PC-9 (cell line): ENCODE measurements around the gene TTC28. TPM values are rescaled to one million over a fixed set of nuclear protein-coding genes. Genes with fewer than 3 reads are reported as not detected.

Experiments used
- BruUV-seq: library from RNA; stranded (reverse); fragments of 400-500 nt; replicated peaks from 2 replicates; lab custom pipeline; 2021; lab: Mats Ljungman, UMichigan
- CTCF ChIA-PET: fragments of 300-600 bp; sonication (Branson Sonifier 250); formaldehyde crosslinking; loops from one replicate; lab custom pipeline; 2022; ENCODE audit warnings: antibody characterized with exemption; lab: Charles Lee
- POLR2A ChIA-PET: fragments of 300-600 bp; sonication (Branson Sonifier 250); formaldehyde crosslinking; loops from one replicate; lab custom pipeline; 2022; ENCODE audit warnings: antibody characterized with exemption; ENCODE audit not compliant: unreplicated experiment; lab: Charles Lee
- DNase-seq, 2 experiments: peaks; one replicate each; pipeline versions ENCODE4 v3.0.0 to v3.0.0-alpha.2; 2015 to 2022; ENCODE audit warnings: mixed read lengths in 1 of 2
- H2AFZ ChIP-seq: fragments of 200-600 bp; sonication (generic); 2 replicates; pipeline ENCODE4 v1.8.1; 2017; ENCODE audit warnings: antibody characterized with exemption
- H3F3A ChIP-seq: fragments of 200-600 bp; sonication (generic); 2 replicates; pipeline ENCODE4 v1.8.1; 2017; ENCODE audit warnings: antibody characterized with exemption, mild to moderate bottlenecking, low read depth; ENCODE audit not compliant: insufficient read depth
- H3K27ac ChIP-seq: fragments of 200-600 bp; sonication (generic); 2 replicates; pipeline ENCODE4 v1.6.1; 2016; ENCODE audit warnings: mixed run types
- H3K27me3 ChIP-seq: fragments of 200-600 bp; sonication (generic); 2 replicates; pipeline ENCODE4 v1.6.1; 2016; ENCODE audit warnings: low read depth, mixed run types; ENCODE audit not compliant: insufficient read depth
- H3K36me3 ChIP-seq: fragments of 200-600 bp; sonication (generic); 2 replicates; pipeline ENCODE4 v1.6.1; 2016; ENCODE audit warnings: low read depth, mixed run types
- H3K4me1 ChIP-seq: fragments of 200-600 bp; sonication (generic); replicated peaks from 2 replicates; pipeline ENCODE4 v1.6.1; 2016; ENCODE audit warnings: mixed run types; ENCODE audit not compliant: insufficient read depth
- H3K4me2 ChIP-seq: fragments of 200-600 bp; sonication (generic); 2 replicates; pipeline ENCODE4 v1.6.1; 2017; ENCODE audit warnings: mixed run types
- H3K4me3 ChIP-seq: fragments of 200-600 bp; sonication (generic); 2 replicates; pipeline ENCODE4 v1.6.1; 2016; ENCODE audit warnings: mixed run types
- H3K79me2 ChIP-seq: fragments of 200-600 bp; sonication (generic); 2 replicates; pipeline ENCODE4 v1.6.1; 2017; ENCODE audit warnings: low read depth, mixed run types
- H3K9me2 ChIP-seq: fragments of 200-600 bp; sonication (generic); 2 replicates; pipeline ENCODE4 v1.8.1; 2017; ENCODE audit warnings: mild to moderate bottlenecking; ENCODE audit not compliant: insufficient read depth
- H3K9me3 ChIP-seq: fragments of 200-600 bp; sonication (generic); 2 replicates; pipeline ENCODE4 v1.8.1; 2016; ENCODE audit warnings: low read depth; ENCODE audit not compliant: insufficient read depth
- H4K20me1 ChIP-seq: fragments of 200-600 bp; sonication (generic); 2 replicates; pipeline ENCODE4 v1.8.1; 2017; ENCODE audit not compliant: insufficient read depth
- EZH2 ChIP-seq: fragments of 200-600 bp; sonication (generic); IDR thresholded peaks from 2 replicates; pipeline ENCODE4 v1.8.0; 2017; ENCODE audit warnings: antibody characterized with exemption, low read depth
- intact Hi-C: fragments of 100-400 bp; cut with micrococcal nuclease; formaldehyde crosslinking; loops from one replicate; pipeline ENCODE4 v1.10.0; 2022; ENCODE audit not compliant: unreplicated experiment
- total RNA-seq: library from RNA; stranded (reverse); gene quantifications from 2 replicates; pipeline ENCODE4 v1.2.3, GENCODE V29; 2021
- TF ChIP-seq, protein P1 (sequence below): fragments of 200-600 bp; sonication (generic); conservative IDR thresholded peaks from 2 replicates; pipeline ENCODE4 v1.6.1; 2017; ENCODE audit warnings: mixed run types, antibody characterized with exemption, mild to moderate bottlenecking, moderate library complexity

Gene TTC28
- total RNA-seq, 1 experiment from 2014 or later: 6.7 TPM

DNA sequence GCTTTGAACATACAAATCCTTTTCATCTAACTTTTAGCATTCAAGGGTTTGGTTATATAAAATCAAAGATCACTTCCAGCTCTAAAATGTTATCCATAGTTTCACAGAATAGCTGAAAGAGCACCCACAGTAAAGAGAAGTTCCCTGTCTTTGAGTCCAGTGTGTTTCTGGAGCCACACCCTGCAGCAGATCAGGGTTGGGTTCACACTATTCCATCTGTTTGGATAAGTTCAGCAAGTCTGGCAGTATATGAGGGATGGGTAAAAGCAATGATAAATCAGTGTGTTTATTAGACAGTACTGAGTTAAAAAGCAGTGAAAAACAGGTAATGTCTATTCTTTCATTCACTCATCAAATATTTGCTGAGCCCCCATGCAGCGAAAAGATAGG lies 624.8 kb downstream of the TTC28 start:
- Histone ChIP-seq H3K9me3 (no peaks in the 10 kb centered on the region), H2AFZ (no peak overlapping the region), H3K4me1 (no peaks in the 10 kb centered on the region), H3K27me3 (no peaks in the 10 kb centered on the region), H3K4me2 (no peak overlapping the region), H3K4me3 (no peak overlapping the region), H3K27ac (no peak overlapping the region), H4K20me1 (no peaks in the 10 kb centered on the region), H3K9me2 (no peaks in the 10 kb centered on the region), H3F3A (no peaks in the 10 kb centered on the region), H3K79me2 (no peaks in the 10 kb centered on the region), H3K36me3 (no peaks in the 10 kb centered on the region)
- ChIA-PET CTCF (no interaction called here), POLR2A (no interaction called here)
- no peak for DNase-seq
- intact Hi-C loops: no loop called here
- TF ChIP-seq, protein P1, sequence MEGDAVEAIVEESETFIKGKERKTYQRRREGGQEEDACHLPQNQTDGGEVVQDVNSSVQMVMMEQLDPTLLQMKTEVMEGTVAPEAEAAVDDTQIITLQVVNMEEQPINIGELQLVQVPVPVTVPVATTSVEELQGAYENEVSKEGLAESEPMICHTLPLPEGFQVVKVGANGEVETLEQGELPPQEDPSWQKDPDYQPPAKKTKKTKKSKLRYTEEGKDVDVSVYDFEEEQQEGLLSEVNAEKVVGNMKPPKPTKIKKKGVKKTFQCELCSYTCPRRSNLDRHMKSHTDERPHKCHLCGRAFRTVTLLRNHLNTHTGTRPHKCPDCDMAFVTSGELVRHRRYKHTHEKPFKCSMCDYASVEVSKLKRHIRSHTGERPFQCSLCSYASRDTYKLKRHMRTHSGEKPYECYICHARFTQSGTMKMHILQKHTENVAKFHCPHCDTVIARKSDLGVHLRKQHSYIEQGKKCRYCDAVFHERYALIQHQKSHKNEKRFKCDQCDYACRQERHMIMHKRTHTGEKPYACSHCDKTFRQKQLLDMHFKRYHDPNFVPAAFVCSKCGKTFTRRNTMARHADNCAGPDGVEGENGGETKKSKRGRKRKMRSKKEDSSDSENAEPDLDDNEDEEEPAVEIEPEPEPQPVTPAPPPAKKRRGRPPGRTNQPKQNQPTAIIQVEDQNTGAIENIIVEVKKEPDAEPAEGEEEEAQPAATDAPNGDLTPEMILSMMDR: no peak
- TF ChIP-seq EZH2: no peak
- no TSS peak for BruUV-seq

DNA sequence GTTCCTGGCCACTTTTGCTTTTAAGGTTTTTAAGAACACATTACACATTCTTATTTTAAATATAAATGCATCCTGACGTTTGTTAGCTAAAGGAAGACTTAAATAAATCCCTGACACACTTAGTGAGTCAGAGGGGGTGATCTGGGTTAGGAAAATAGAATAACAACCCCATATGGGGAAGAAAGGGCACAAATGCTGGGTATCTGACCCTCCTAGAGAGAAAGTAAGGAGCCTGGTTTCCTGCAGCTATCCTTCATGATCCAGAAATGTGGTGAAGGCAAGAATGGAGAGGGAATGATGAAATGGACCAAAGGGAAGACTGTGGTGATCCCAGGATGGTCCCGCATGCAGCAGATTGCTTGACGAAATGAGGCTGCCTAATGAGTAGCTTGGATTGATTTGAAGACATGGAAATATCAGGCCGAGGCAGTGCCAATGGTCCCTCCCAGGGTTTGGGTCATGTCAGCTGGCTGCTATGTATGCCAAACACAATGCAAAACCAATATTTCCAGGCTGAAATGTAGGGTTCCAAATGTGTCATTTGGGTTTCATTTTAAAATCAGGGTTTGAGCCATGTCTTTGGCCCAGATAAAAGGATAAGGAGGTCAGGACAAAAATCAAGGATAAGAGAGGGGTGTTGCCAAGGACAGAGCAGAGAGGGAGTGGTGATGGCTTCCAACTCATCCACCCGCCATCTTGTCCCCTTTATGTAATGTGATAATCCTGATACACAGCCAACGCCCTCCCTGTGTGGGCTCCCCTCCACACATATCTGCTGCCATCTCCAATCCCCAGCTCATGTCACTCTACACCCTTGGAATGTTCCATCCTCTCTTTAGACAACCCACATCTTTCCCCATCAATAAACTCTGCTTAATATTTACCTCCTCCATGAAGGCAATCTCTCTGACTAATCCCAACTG lies 625.5 kb downstream of the TTC28 start:
- no peak for TF ChIP-seq EZH2
- TF ChIP-seq, protein P1: no peak
- intact Hi-C loops: no loop called here
- no peaks in the 10 kb centered on the region for H3K27me3 ChIP-seq

DNA sequence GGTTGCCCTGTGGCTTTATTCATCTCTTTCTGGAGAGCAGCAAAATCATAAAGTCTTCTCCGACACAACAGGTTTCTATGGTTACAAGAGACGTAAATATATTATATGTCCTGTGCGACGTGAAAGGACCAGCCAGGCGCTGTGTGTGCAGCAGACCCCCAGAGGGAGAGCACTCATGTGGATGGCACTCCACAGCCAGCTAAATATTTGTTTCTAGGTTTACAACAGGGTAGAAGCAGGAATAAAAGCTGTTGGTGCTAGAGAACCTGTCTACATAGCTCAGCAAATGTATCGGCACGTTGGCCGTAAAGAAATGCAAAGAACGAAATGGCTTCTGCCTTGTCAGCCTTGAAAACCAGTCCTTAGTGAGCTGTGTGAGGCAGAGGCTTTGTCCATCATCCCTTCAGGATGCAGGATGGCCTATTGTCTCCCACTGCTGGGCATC lies 626.8 kb downstream of the TTC28 start:
- no peaks in the 10 kb centered on the region for H3K4me1 ChIP-seq
- no peak for TF ChIP-seq EZH2
- TF ChIP-seq, protein P1: no peak
- BruUV-seq: no TSS peak

More for the DNA sequence above, 625.5 kb downstream of the TTC28 start:
- no TSS peak for BruUV-seq
- no peak overlapping the region for H3K27ac ChIP-seq
- no peak overlapping the region for H3K4me2 ChIP-seq
- ChIA-PET CTCF (no interaction called here), POLR2A (interaction anchor here (0.6 kb wide), 2 partner anchors 481 to 483 kb away, joined by 3 read pairs; no protein-coding TSS in a partner anchor)
- no peaks in the 10 kb centered on the region for H4K20me1 ChIP-seq
- H3K79me2 ChIP-seq: no peaks in the 10 kb centered on the region
- no peaks in the 10 kb centered on the region for H3K9me3 ChIP-seq
- H3K4me3 ChIP-seq: no peak overlapping the region
- H3K9me2 ChIP-seq: no peaks in the 10 kb centered on the region
- H3K4me1 ChIP-seq: no peaks in the 10 kb centered on the region
- no peak for DNase-seq
- H3F3A ChIP-seq: no peaks in the 10 kb centered on the region
- no peaks in the 10 kb centered on the region for H3K36me3 ChIP-seq
- no peak overlapping the region for H2AFZ ChIP-seq

More for the DNA sequence above, 626.8 kb downstream of the TTC28 start:
- no peak overlapping the region for H3K27ac ChIP-seq
- no peak overlapping the region for H3K4me3 ChIP-seq
- DNase-seq: no peak
- no peaks in the 10 kb centered on the region for H3K9me2 ChIP-seq
- POLR2A ChIA-PET: no interaction called here
- H3K36me3 ChIP-seq: no peaks in the 10 kb centered on the region
- no peak overlapping the region for H2AFZ ChIP-seq
- CTCF ChIA-PET: no interaction called here
- H3F3A ChIP-seq: no peaks in the 10 kb centered on the region
- intact Hi-C loops: no loop called here
- no peaks in the 10 kb centered on the region for H3K9me3 ChIP-seq
- H4K20me1 ChIP-seq: no peaks in the 10 kb centered on the region
- H3K27me3 ChIP-seq: no peaks in the 10 kb centered on the region
- no peak overlapping the region for H3K4me2 ChIP-seq
- no peaks in the 10 kb centered on the region for H3K79me2 ChIP-seq
